NCI-H226 (cell line): ENCODE results near the gene COQ10A.
A peak's percentile ranks its signal among the peaks of the same experiment; 100 is the strongest.
"Not testable (repeated sequence)": the region's sequence is repeated elsewhere in the genome, so short reads cannot be mapped to it uniquely, and the experiment has no call there.

Experiments
- DNase-seq: peaks from one replicate; pipeline ENCODE4 v3.0.0-alpha.2; 2015

The COQ10A gene

GRCh38 chr12:56282579-56282978 is 15.8 kb downstream of the COQ10A start:
- DNase-seq = no peak

DNA sequence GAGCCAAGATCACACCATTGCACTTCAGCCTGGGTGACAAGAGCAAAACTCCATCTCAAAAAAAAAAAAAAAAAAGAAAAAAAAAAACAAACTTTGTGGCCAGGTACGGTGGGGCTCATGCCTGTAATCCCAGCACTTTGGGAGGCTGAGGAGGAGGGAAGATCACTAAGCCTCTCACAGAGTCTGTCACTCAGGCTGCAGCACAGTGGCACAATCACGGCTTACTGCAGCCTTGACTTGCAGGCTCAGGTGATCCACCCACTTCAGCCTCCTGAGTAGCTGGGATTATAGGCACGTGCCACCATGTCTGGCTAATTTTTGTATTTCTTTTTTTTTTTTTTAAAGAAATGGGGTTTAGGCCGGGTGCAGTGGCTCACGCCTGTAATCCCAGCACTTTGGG is 17.5 kb downstream of the COQ10A start:
- DNase-seq = not testable (repeated sequence)

DNA sequence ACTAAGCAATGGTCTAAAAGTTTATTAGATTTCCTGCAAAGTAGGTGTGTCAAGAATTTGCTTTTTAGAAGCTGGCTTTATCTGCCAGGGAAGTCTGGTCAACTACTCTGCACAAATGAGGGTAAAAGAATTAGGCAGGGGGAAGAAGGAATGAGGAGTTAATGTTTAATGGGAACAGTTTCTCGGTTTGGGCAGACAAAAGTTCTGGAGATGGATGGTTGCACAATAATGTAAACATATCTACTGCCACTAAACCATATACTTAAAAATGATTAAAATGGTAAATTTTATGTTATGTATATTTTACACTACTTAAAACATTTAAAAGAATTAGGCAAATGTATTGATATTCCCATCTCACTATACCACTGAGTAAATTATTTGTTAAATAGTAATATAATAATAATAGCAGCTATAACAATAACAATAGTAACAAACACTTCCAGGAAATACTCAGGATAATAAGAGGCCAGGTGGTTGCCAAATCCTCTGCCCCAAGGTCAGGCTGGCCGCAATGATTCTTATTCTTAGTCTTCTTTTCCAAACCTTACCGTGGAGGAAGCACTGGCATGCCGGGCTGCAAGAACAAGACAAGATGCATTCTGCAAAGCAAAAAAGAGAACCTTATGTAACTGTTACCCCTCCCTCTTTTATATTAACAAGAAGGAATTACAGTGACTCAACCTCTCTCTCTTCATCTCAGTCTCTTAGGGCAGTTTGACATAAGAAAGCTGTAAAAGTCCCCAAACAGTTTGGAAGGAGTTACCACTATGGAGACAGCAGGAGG is 19.5 kb downstream of the COQ10A start:
- no peak for DNase-seq

GRCh38 chr12:56288705-56289387 is 22.1 kb downstream of the COQ10A start:
- DNase-seq = no peak

DNA sequence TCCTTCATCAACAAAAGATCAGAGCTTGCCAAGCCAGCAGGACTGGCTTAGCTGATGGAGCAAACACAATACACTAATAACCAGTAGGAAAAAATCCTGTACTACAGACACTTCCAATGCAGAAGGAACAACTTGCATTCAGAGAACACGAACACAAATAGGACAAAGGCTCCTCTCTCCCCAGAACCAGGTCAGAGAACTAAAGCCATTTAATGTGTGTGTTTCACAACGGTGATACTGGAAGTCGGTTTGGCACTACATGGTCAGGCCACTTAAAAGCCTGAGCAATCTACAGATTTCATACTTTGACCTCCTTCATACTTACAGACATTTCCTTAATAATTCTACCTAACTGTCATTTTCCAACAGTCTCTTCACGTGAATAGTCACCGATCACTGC is 27.1 kb downstream of the COQ10A start:
- DNase-seq = no peak

DNA sequence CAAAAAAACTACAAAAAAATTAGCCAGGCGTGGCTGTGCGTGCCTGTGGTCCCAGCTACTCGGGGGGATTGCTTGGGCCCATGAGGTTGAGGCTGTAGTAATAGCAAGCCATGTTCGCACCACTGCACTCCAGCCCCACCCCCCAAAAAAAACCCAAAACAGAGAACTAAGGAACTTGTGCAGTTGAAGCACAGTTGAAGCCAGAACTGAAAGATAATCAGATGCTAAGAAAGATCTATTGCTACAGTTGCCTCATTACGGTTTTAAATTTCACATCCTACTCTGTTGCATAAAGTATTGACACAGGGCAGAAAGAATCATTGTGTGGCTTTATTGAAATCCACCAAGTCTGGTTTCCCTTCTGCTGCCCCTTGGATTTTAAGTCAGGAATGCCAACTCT is 29.6 kb downstream of the COQ10A start:
- DNase-seq = no peak

DNA sequence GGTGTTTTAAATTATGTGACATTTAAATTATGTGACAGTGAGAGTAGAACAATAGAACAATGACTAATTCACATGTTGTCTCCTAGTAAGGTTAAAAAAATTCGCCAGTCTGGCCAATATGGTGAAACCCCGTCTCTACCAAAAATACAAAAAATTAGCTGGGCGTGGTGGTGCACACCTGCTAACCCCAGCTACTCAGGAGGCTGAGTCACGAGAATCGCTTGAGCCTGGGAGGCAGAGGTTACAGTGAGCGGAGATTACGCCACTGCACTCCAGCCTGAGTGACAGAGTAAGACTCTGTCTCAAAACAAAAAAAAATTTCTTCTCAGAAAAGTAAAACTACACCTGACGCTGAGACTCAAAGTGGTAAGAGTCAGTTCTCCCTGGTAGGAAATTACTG is 30.7 kb downstream of the COQ10A start:
- DNase-seq = no peak

DNA sequence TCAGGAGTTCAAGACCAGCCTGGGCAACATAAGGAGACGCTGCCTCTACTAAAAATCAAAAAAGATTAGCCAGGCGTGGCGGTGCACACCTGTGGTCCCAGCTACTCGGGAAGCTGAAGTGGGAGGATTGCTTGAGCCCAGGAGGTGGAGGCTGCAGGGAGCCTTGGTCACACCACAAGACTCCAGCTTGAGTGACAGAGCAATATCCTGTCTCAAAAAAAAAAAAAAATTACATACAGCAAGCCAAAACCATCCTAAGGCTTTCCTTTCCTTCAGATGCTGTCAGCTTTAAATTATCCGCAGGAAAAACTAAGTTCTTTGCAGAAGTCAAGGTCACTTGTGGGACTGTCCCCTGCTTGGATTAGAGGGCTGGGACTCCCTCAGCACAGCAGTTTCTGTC is 32.1 kb downstream of the COQ10A start:
- no peak for DNase-seq

DNA sequence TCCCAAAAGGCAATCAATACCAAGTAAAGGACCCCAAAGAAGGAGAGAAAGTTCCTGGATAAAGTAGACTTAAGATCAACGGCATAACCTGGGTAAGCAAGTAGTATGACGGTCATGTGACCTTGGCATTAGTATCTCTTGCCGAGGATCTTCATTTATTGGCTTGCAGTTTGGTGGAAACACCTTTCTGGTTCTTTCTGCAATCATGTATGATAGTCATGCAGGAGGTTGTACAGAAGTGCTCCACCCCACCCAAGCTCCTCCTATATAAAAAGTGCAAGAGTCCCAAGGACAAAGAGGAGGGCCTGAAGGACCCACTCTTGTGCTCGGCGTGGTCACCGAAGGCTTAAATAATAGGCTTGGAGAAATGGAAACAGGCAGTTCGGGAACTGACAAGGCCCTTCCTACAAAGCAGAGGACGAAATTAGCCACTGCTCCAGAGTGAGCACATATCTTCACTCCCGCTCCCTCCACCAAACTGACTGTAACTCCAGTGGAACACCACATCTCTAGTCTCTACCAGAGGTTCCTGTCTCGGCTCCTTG is 32.6 kb downstream of the COQ10A start:
- DNase-seq = peak; percentile 14

DNA sequence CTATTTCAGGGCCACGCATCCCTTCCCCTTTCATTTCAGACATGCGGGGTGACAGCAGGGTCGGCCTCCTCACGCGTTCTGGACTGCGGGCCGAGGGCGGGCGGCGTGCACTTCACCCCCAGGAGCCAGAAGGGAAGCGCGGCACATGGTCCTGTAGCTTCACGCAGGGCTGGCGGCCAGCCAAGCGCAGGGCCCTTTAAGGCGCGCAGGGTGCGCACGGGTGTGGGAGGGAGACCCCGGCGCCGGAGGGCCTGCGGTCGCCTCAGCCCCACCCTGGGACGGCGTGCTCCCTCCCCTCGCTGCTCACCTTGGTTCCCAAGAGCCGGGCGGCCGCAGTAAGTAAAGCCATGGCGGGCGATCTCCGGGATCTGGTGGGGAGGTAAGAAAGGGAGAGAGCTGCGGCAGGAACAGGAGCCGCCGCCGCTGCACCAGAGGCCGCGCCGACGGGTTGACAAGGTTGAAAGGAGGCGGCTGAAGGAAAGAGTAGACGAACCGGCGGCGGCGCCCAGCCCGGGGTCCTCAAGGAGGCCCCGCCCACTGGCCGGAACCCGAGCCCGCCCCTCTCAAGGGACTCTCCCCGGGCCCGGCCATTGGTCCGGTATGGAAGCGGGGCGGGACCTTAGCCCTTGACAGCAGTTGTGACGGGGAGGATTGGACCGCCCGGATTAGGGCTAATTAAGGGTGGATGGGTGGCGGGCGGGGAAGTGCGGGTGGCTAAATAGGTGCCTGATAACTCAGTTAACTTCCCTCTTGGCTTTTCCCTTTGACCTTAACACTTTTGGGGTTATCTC is 33.3 kb downstream of the COQ10A start, which contains the start of gene CS:
Gene CS (minus strand): TSS at position 478 of the 791 bp plus-strand sequence. CDS start 129 bp downstream, at position 349.
- DNase-seq = peak; percentile 99

DNA sequence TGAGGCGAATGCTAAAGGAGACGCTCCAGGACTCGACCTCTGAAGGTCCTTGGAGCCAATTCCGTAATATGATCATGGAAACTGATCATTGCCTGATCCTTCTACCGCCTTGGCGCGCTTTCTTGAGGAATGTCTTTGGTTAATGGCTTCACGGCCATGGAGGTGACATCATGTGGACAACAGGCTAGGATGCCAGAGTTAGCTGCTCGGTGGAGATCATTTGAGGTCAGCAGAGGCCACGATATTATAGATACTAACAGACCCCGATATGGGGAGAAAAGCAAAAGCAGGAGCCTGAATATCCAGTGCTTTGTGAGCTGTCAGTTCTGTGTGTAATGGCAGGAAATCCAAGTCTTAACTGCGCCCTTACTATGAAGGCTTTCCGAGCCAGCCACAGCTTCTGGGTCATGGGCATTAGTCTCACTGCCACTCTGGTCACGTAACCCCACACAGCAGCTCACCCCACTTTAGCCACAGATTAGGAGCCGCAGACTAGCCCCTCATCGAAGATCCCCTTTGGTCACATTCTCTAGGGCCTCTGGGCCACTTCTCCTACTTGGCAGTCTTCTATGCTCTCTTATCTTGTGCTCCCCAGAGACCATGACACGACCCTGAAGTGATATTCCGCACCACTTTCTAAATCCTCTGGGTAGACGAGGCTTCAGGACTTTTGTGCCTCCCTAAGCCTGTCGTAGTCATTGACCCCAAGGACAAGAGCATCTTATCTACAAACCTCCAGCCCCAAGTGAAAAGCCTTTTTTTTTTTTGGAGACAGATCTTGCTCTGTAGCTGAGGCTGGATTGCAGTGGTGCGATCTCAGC is 34.1 kb downstream of the COQ10A start:
- DNase-seq = no peak

DNA sequence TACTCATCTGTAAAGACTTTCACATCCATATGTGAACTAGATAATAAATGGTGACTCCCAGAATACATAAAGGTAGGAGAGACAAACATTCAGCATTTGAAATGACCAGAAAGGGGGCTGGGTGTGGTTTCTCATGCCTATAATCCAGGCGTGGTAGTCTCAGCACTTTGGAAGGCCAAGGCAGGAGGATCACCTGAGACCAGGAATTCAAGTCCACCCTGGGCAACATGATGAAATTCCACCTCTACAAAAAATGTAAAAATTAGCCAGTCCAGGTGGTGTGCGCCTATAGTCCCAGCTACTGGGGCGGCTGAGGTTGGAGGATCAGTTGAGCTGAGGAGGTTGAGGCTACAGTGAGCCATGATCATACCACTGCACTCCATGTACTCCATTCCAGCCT is 37.5 kb downstream of the COQ10A start:
- DNase-seq = peak; percentile 1

DNA sequence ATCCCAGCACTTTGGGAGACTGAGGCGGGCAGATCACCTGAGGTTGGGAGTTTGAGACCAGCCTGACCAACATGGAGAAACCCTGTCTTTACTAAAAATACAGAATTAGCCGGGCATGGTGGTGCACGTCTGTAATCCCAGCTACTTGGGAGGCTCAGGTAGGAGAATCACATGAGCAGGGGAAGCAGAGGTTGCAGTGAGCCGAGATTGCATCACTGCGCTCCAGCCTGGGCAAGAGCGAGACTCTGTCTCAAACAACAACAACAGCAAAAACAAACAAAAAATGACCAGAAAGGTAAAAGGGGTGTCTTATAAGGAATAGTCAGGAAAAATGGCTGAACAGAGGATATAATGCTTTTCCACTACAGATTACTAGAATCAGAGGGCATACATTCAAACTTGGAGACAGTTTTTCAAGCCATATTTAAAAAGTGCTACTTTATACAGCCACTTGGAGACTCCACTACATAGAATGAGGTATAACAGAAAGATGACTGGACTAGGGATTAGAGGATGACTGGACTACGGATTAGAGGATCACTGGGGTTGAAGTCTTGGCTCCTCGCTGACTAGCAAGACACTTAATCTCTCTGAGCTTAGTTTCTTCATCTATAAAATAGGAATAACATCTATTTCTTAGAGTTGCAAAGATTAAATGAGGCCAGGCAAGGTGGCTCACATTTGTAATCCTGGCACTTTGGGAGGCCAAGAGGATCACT is 38.3 kb downstream of the COQ10A start:
- no peak for DNase-seq

- DNase-seq = peak; percentile 0
Observed at GRCh38 chr12:56307221-56307965, 40.7 kb downstream of the COQ10A start.

GRCh38 chr12:56308714-56309113 is 42.0 kb downstream of the COQ10A start:
- peak; percentile 0 for DNase-seq

DNA sequence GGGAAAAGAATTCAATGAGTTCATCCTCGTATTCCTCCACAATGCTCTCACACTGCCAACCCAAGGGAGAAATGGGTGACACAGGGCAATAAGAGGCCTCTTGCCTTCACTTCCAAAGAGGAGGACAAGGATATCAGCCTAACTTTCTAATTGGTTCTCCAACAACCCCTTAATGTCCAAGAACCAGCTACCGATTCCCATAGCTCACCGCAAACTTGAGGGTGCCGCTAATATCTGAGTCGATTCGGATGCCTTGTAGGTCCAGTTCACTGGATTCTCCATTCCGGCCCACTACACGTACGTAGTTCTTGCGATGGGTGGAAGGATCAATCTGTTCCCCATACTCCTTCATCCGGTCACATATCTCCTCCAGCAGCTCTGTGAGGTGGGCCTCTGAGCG is 44.3 kb downstream of the COQ10A start:
- DNase-seq = peak; percentile 1

- peak; percentile 1 for DNase-seq
Observed at GRCh38 chr12:56315249-56315621, 48.5 kb downstream of the COQ10A start.

GRCh38 chr12:56315622-56316473 is 49.1 kb downstream of the COQ10A start, which contains the start of gene CNPY2:
CNPY2 (minus strand) TSS chr12:56315988; CDS start chr12:56315217, 771 bp downstream.
- peak; percentile 100 for DNase-seq

DNA sequence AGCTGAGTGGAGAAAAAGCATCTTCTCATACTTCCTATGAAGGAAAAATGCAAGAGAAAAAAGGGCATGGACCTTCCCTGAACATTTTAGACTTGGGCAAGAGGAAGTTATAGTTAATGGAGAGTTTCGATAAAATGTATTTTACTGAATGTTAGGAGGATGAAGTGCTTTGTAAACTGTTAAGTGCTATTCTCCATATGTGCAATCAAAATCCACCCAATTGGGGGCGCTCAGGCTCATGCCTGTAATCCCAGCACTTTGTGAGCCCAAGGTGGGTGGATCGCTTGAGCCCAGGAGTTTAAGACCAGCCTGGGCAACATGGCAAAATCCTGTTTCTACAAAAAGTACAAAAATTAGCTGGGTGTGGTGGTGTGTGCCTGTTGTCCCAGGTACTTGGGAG is 50.9 kb downstream of the COQ10A start:
- DNase-seq = no peak
